Body of pancreas (tissue), 4 donors: ENCODE results near the gene STOX2.

Experiments used
- CTCF ChIP-seq, 7 experiments: fragments of 450-650 bp in 4 of 7; fragments of 200-600 bp in 3 of 7; sonication (generic) in 3 of 7; IDR thresholded peaks; one replicate each; pipeline ENCODE4 v1.5.1; 2016 to 2019; ENCODE audit warnings: antibody characterized with exemption in 7 of 7
- POLR2A ChIP-seq, 3 donors: fragments of 450-650 bp; IDR thresholded peaks; one replicate each; pipeline ENCODE4 v1.6.1; 2016; ENCODE audit warnings: antibody characterized with exemption in 3 of 3, mild to moderate bottlenecking in 2 of 3

GRCh38 chr4:183871581-183871980 is 33.5 kb upstream of the STOX2 start:
- no peak for TF ChIP-seq CTCF (IDR thresholded peaks at IDR 0.05)
- no peak for TF ChIP-seq POLR2A (IDR thresholded peaks at IDR 0.05)
